Embryonic facial prominence (tissue), 1 donor: Measurements from ENCODE around the gene UNC13B.
"Not testable (repeated sequence)": the region's sequence is repeated elsewhere in the genome, so short reads cannot be mapped to it uniquely, and the experiment has no call there.

Experiments
- DNase-seq: peaks from one replicate; pipeline ENCODE4 v3.0.0-alpha.2; 2016; ENCODE audit errors: extremely low spot score

The UNC13B gene

DNA sequence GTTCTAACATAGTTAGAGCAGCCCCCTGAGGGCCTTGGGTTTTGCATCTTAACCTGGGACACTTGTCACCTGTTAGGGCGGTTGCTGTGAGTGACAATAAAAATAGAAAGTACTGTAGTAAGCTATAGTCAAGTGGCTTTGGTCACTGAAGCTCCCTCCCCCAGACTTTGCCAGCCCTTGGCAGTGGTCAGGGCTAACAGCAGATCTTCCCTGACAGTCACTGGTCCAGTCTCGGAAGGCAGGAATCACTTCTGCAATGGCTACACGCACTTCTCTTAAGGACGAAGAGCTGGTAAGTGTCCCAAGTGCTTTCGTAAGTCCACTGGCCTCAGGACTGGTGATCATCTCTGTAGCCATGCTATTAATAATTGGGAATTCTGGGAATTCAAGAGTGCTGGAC is 213.1 kb downstream of the UNC13B start:
- no peak for DNase-seq

DNA sequence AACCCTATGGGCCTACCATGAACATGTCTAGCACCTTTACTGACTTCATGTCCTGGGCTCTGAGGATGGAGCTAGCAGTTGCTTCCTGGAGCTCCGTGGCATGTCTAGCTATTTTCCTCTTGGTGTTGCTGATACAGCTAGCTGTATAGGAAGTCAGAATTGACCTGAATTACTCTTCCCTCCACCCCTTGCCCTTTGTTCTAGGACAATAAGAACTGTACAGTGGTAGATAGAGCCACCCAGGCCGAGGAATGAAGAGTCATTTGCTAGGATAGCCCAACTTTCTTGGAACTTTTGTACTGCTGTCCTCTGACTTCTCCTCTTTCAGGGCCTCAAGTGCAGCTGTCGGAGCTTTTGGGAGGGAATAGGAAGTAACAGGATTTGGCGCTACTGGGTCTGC is 218.2 kb downstream of the UNC13B start:
- no peak for DNase-seq

DNA sequence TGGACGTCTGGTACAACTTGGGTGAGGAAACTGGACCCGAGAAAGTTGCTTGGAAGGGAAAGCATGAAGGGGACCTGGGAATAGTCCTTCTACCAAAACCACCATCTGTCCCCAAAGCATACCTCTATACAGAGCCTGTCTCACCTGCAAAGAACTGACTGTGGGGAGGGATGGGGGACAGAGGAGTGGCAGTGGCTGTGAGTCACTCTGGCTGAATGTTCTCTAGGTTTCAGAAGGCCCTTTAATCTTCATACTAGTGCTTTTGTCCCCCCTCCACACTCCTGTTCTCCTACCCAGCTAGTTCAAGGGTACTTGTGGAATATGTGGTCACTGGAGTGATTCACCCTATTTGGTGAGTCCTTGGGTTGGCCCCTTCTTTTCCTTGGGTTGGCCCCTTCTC is 218.8 kb downstream of the UNC13B start:
- DNase-seq: no peak

DNA sequence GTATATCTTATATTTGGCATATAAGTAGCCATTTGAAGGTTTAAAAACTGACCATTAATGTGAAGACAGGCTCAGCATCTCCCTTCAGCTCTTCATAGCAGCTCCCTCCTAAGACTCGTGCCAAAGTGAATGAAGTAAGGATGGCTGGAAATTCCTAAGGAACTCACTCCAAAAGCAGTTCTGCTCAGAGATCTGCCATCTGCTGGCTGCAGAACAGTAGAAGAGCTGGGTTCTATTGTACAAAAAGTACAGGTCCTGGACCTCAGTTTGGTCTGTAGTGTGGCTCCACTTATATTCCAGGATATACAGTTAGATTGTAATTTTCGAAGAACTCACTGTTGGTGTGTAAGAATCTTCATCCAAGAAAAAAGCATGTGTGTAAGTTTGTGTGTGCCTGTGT is 223.2 kb downstream of the UNC13B start:
- no peak for DNase-seq

DNA sequence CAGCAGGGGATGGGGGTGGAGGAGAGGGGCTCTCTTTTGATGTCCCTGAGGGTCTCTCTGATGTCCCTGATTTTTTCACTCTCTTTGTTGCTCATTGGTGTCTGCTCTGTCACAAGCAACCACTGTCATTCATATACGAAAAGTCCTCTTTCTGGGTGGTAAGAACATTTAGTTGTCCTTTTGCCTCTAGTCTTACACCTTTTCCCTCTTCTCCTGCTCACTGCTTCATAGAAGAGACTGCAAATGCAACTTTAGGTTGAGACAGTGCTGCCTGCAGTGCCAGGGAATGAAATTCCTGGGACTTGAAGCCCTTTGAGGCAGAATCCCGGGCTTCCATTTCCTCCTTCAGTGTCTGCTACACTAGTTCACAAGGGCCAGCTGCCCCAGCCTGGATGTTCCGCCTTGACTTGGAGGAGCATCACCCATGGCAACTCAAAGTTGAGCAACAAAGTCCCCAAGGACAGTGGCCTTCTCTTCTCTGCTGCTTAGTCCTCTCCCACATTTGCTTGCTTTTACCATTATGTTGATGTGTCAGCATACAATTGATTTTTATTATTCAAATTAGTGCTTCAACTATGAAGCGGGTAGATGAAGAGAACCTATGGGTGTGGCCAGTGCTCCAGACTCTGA is 233.4 kb downstream of the UNC13B start:
- no peak for DNase-seq

DNA sequence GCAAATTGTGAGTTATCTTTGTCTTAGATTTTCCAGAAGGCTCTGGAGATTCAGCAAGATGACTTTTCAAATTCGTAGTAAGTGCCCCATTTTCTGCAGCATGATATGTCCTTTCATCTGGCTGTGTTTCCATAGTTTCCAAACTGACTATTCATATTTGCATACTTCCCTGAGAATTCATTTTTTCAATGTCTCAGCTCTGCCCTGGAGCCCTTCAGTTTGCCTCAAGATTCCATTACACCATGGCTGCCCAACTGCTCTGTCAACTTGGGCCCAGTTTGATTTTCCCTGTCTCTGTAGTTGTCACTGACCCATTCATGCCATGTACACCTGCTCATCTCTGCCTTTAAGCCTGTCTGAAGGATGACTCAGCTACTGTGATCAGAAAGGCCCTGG is 233.9 kb downstream of the UNC13B start:
- no peak for DNase-seq

DNA sequence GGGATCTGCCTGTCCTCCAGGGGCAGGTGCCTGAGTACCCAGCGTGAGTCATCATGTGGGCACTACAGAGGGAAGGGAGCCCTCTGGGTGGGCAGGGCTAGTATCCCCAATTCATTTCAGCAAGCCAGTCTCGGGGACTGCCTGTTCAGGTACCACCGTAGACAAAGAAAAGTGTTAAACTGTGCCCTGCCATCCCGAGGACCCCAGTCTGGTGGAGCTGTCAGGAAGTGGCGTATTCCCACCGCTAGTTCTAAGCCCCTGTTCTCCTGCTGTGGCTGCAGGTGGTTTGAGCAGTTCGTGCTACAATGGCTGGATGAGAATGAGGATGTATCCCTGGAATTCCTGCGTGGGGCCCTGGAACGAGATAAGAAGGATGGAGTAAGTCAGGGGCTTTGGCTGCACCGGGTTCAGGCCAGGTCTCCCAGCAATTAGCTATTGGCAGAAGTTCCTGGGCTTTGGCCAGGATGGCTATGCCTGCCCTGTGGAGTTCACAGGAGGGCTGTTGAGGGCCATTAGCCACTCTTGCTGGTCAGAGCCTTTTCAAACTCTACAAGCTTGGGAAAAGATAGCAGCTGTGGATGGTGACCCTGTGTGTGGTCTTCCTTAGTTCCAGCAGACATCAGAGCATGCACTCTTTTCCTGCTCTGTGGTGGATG is 234.9 kb downstream of the UNC13B start:
- DNase-seq: no peak

DNA sequence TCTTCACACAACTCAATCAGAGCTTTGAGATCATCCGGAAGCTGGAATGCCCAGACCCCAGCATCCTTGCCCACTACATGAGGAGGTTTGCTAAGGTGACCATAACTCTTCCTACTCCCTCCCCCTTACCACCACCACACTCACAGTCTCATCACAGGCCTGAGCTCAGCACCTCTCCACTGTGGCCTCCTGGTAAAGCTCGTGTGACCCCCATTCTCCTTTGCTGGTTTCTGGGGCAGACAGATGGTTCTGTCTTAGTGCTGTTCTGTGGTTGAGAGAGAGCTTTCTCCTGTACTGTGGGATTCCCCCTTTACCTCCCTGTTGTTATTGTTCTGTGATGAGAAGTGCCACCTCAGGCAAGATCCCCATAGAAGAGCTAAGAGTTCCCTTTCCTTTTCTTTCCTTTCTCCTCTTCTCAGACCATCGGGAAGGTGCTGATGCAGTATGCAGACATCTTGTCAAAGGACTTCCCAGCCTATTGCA is 235.4 kb downstream of the UNC13B start:
- DNase-seq: no peak

DNA sequence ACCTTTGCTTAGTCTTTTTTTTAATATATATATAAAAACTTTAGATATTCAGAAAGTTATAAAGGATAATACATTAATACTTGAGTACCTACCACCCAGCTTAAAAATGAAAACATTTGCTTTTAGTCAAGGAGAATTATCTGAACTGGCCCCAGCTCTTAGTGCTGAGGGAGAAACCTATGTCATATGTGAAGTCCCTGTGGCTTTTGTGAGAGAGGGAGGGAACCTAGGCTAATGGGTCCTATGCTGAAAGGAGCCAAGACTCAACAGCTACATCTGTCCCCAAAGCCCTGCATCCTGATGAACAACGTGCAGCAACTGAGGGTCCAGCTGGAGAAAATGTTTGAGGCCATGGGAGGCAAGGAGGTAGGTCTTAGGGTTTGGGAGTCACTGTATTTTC is 236.1 kb downstream of the UNC13B start:
- DNase-seq: no peak

DNA sequence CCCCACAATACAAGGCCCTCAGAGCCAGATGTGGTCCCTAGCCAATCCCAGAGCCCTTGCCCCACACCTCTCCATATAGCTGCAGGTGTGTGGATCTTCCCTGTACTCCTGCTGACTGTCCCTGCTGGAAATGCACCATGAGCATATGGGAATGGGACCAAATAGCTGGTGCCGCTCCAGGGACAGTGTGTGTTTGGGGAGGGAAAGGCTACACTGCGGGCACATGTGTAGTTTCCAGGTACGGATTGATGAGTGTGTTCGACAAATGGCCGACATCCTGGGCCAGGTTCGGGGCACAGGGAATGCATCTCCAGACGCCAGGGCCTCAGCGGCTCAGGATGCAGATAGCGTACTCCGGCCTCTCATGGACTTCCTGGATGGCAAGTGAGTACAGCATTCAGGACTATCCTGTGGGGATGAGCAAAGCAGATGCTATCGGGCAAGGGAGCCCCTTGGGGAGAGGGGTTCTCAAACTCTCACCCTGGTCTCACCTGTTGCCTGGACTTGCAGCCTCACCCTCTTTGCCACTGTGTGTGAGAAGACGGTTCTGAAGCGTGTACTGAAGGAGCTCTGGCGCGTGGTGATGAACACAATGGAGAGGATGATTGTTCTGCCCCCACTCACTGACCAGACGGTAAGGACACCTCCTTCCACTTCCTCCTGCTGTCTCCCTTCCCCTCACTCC is 237.0 kb downstream of the UNC13B start:
- DNase-seq: no peak

DNA sequence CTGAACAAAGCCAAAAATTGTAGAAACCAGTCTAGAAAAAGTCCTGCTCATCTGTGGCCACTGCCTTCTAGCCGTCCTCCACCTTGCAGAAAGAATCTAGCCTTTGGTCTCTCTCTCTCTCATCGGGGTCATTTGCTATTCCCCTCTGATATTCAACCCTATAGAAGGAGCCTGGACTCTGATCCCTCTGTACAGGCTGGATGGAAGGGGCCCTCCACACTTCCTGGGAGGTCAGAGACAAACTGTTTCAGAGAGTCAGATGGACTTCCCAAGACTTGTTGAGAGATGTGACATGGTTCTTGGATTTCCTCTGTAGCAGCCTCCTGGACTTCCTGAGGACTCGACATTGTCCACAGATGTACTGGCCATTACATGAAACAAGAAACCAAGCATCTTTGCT is 243.1 kb downstream of the UNC13B start:
- DNase-seq: no peak

DNA sequence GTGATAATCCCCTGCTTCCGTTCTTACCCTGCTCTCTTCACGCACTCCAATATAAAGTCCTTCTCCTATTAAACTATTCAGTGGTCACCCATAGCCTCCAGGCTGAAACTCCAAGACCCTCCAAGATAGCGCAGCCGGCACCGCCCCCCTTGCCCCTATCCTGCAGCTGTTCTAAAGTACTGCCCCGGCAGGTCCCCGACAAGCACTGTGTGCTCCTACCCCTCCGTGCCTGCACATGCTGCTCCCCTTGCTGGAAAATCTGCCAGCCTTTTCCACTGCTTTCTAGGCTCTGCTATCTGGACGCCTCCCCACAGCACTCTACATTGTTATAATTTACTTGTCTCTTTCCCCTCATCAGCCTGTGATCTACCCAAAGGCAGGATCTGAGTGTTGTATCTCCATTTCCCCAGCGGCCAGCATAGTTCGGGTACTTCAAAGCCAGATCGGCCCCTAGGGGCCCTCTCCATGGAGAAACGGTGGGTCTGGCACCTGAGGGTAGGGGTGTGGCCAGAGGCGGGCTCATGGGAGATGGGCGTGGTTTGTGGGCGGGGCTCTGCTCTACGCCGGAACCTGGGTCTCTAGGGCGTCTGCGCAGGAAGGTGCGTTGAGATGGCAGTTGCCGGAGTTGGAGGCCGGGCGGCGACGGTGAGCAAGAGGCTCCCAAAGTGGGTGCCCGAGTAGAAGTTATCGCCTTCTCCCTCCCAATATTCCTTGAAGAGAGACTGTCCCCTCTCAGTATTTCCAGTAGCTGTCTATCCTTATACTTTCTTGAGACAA is 244.6 kb downstream of the UNC13B start:
- peak; percentile 7 for DNase-seq

DNA sequence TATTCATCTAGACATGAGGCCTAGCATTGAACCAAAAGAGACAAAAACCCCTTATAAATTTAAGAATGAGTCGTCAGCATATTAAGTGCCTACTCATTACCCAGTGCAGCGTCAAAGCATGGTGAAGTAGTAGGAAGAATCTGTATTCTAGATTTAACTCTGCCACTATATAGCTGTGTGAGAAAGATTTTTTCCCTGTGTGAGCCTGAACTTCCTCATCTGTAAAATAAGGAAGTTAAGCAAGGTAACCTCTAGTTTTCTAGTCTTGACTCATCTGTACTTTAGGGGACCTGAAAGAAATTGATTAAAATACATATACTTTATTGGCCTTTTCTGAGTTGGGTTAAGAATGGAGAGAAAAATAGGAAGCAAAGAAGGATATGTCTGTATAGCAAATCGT is 246.0 kb downstream of the UNC13B start:
- DNase-seq: no peak

DNA sequence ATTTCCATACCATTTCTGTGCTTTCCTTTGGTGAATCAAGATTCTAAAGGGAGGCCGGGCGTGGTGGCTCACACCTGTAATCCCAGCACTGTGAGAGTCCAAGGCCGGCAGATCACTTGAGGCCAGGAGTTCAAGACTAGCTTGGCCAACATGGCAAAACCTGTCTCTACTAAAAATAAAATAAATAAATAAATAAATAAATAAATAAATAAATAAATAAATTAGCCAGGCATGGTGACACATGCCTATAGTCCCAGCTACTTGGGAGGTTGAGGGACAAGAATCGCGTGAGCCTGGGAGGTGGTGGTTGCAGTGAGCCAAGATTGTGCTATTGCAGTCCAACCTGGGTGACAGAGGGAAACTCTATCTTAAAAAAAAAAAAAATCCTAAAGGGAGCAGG is 247.6 kb downstream of the UNC13B start:
- DNase-seq: not testable (repeated sequence)

DNA sequence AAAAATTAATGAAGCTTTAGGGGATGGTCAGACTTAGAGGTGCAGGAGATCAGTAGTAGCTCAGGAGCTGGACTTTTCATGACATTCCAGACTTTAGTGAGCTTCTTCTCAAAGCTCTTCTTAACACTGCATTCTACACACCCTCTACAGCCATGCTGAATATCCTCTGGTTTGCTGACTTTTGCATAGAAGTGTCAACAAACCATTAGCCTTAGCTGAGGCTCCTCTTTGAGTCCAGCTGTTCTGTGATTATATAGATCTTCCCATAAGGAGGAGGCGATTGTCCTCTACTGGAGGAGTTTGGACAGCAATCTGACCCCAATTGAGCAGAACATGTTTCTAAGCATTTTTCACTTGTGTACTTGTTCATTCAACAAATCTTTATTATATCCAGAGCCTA is 253.1 kb downstream of the UNC13B start:
- DNase-seq: no peak

DNA sequence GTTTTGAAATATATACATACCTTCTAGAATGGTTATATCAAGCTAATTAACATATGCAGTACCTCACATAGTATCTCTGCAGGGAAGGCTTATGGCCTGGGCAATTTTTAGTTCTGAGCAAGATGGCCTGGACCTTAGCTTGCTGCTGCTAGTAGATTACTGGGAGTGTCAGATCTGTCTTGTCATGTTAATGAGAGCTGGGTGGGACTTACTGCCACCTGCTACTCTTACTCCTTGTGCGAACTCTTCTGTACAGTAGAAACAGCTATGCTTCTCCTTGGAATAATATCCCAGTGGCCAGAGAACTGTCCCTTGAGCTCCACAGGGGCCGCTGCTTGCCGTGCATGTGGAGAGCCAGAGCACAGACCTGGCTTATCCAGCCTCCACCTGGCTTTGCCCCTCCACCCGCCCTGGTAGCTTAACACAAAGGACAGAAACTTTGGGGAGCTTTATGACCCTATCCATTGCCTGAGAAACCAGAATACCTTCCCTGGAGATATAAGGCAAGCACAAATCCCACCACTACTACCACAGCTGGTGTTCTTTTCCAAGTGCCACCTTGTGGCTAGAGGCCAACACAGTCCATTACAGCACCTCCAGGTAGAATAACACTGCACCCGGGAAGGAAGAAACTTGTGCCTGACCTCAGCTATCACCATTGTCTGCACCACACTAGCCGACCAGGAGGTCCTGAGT is 253.7 kb downstream of the UNC13B start:
- no peak for DNase-seq

DNA sequence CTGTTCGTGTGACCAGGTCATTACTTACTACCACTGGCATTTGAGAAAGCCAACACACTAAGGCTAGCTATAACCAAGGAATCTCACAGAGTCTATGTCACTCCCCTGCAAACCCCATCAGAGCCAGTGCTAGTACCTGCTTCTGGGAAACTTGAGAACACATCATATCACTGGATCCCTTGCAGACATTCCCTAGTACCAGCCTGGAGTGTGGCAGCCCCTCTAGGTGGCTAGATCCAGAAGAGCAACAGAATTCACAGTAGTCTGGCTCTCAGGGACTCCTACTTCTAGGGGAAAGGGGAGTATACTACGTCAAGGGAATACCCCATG is 254.3 kb downstream of the UNC13B start:
- DNase-seq: no peak

DNA sequence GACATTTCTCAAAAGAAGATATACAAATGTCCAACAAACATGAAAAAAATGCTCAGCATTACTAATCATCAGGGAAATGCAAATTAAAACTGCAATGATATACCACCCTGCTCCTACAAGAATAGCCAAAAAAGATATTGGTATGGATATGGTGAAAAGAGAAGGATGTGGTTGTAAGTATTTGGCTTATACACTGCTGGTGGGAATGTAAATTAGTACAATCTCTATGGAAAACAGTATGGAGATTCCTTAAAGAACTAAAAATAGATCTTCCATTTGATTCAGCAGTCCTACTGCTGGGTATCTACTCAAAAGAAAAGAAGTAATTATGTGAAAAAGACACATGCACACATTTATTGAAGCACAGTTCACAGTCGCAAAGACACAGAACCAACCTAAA is 260.5 kb downstream of the UNC13B start:
- DNase-seq: no peak

DNA sequence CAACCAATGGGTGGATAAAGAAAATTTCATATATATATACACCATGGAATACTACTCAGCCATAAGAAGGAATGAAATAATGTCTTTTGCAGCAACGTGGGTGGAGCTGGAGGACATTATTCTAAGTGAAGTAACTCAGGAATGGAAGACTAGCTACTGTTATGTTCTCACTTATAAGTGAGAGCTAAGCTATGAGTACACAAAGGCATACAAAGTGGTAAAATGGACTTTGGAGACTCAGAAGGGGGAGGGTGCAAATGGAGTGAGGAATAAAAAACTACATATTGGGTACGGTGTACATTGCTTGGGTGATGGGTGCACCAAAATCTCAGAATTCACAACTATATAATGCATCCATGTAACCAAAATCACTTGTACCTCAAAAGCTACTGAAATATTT is 260.9 kb downstream of the UNC13B start:
- DNase-seq: no peak

DNA sequence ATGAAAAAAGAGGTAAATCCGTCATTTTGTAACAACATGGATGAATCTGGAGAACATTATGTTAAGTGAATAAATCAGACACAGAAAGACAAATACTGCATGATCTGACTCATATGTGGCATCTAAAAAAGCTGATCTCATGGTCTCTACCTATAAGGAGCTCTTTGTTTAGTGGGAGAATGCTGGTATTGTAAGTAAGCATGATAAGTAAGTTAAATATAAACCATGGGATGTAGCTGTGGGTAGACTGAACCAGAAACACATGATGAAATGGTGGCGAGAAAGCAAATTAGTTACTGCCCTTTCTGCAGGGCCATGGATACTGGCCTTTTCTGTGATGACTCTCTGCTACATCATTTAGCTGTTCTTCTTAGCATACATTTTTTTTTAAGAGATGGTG is 261.7 kb downstream of the UNC13B start:
- no peak for DNase-seq

DNA sequence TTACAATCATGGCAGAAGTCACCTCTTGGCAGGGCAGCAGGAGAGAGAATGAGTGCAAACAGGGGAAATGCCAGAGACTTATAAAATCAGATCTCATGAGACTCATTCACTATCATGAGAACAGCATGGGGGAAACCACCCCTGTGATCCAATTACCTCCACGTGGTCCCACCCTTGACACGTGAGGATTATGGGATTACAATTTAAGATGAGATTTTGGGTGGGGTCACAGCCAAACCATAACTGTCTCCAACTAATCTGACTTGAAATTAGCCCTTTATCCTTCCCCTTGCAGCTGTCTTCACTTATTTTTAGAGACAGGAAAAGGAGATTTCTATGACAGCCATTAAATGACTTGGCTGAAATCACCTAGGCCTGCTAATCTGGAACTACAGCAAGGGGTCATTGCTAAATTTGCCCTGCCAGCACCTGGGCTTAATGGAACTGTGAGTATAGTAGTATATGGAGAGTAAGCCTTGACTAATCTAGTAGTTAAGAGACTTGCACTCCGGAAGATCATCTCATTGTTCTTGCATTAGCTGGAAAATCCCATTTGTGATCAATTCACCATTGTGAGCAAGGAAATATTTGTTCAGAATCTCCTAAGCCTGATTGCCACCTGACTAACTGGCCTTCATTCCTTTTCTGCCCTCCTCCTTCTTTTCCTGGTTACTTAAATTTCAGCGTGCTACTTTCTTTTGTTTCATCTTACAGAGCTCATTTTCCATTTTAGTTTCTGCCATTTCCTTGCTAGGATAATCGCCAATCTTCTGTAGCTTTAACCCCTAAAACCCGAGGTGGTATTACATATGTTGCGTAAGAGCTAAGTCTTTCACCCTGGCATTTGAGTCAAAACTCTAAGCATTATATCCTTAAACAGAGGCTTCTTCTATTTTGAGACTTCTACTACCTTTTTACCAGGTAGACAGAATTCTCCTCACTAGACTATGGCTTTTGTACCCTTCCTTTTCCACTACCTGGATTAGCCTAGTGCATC is 262.8 kb downstream of the UNC13B start:
- DNase-seq: no peak
